Left kidney (tissue), 8 donors: Measurements from ENCODE around the gene MYL9. TPM values are rescaled to one million over a fixed set of nuclear protein-coding genes. Genes with fewer than 3 reads are reported as not detected.
"Not testable (repeated sequence)": the region's sequence is repeated elsewhere in the genome, so short reads cannot be mapped to it uniquely, and the experiment has no call there.

ENCODE experiments used
- DNase-seq: peaks from one replicate; pipeline ENCODE4 v3.0.0-alpha.2; 2013
- long read RNA-seq, 8 donors: transcript quantifications; one replicate each; lab custom pipeline, GENCODE V29; 2026
- polyA plus RNA-seq: library from polyadenylated mRNA; unstranded; fragments of 120-200 nt; gene quantifications from one replicate; pipeline ENCODE4 v1.2.1, GENCODE V29; 2013; ENCODE audit not compliant: insufficient read length

Gene MYL9
- polyA plus RNA-seq = 179 TPM
- long read RNA-seq, donor 1, transcript MYL9-201 (4 exons, 2,821 nt) = major isoform, 128 of 248 reads
- long read RNA-seq, donor 1, partial matches to known transcripts = 104 of 248 reads
- long read RNA-seq, donor 1, other reads (novel, unspliced or antisense) = 13 of 248 reads
- long read RNA-seq, donor 2, transcript MYL9-201 (4 exons, 2,821 nt) = major isoform, 102 of 253 reads
- long read RNA-seq, donor 2, partial matches to known transcripts = 138 of 253 reads
- long read RNA-seq, donor 2, other reads (novel, unspliced or antisense) = 9 of 253 reads
- long read RNA-seq, donor 3, transcript MYL9-201 (4 exons, 2,821 nt) = major isoform, 98 of 219 reads
- long read RNA-seq, donor 3, partial matches to known transcripts = 112 of 219 reads
- long read RNA-seq, donor 3, other reads (novel, unspliced or antisense) = 7 of 219 reads
- long read RNA-seq, donor 4, transcript MYL9-201 (4 exons, 2,821 nt) = major isoform, 15 of 36 reads
- long read RNA-seq, donor 4, partial matches to known transcripts = 21 of 36 reads
- long read RNA-seq, donor 4, other reads (novel, unspliced or antisense) = 0 of 36 reads
- long read RNA-seq, donor 5, transcript MYL9-201 (4 exons, 2,821 nt) = major isoform, 142 of 213 reads
- long read RNA-seq, donor 5, transcript MYL9-202 (3 exons, 1,024 nt) = minor isoform, 5 of 213 reads
- long read RNA-seq, donor 5, partial matches to known transcripts = 47 of 213 reads
- long read RNA-seq, donor 5, other reads (novel, unspliced or antisense) = 19 of 213 reads
- long read RNA-seq, donor 6, transcript MYL9-201 (4 exons, 2,821 nt) = major isoform, 99 of 310 reads
- long read RNA-seq, donor 6, partial matches to known transcripts = 200 of 310 reads
- long read RNA-seq, donor 6, other reads (novel, unspliced or antisense) = 9 of 310 reads
- long read RNA-seq, donor 7, transcript MYL9-201 (4 exons, 2,821 nt) = major isoform, 108 of 268 reads
- long read RNA-seq, donor 7, partial matches to known transcripts = 150 of 268 reads
- long read RNA-seq, donor 7, other reads (novel, unspliced or antisense) = 8 of 268 reads
- long read RNA-seq, donor 8, transcript MYL9-201 (4 exons, 2,821 nt) = major isoform, 42 of 65 reads
- long read RNA-seq, donor 8, partial matches to known transcripts = 23 of 65 reads
- long read RNA-seq, donor 8, other reads (novel, unspliced or antisense) = 0 of 65 reads

GRCh38 chr20:36541227-36541767 lies at the start of gene MYL9:
Gene MYL9 (plus strand): TSS chr20:36541519. CDS start chr20:36544885, 3,366 bp downstream.
- DNase-seq = peak; percentile 75

GRCh38 chr20:36491901-36492617 lies 49.3 kb upstream of the MYL9 start:
- no peak for DNase-seq

GRCh38 chr20:36493051-36493800 lies 48.1 kb upstream of the MYL9 start:
- DNase-seq = no peak

- no peak for DNase-seq
Observed at GRCh38 chr20:36493801-36494114, 47.6 kb upstream of the MYL9 start.

GRCh38 chr20:36496707-36497669 lies 44.3 kb upstream of the MYL9 start:
- DNase-seq = no peak

- DNase-seq = no peak
Observed at GRCh38 chr20:36497856-36498255, 43.5 kb upstream of the MYL9 start.

GRCh38 chr20:36498386-36499179 lies 42.7 kb upstream of the MYL9 start:
- DNase-seq = no peak

- DNase-seq = no peak
Observed at GRCh38 chr20:36499211-36499610, 42.1 kb upstream of the MYL9 start.

GRCh38 chr20:36499723-36500501 lies 41.4 kb upstream of the MYL9 start:
- no peak for DNase-seq

- DNase-seq = no peak
Observed at GRCh38 chr20:36501367-36502006, 39.8 kb upstream of the MYL9 start.

GRCh38 chr20:36504295-36504694 lies 37.0 kb upstream of the MYL9 start:
- no peak for DNase-seq

GRCh38 chr20:36506253-36506652 lies 35.1 kb upstream of the MYL9 start:
- DNase-seq = no peak

GRCh38 chr20:36507746-36508145 lies 33.6 kb upstream of the MYL9 start:
- no peak for DNase-seq

GRCh38 chr20:36519012-36519719 lies 22.2 kb upstream of the MYL9 start:
- no peak for DNase-seq

GRCh38 chr20:36519944-36520343 lies 21.4 kb upstream of the MYL9 start:
- no peak for DNase-seq

- DNase-seq = no peak
Observed at GRCh38 chr20:36521526-36521925, 19.8 kb upstream of the MYL9 start.

- DNase-seq = not testable (repeated sequence)
Observed at GRCh38 chr20:36522412-36522811, 18.9 kb upstream of the MYL9 start.
